ENCODE measurements around the gene FTO. TPM values are rescaled to one million over a fixed set of nuclear protein-coding genes. Genes with fewer than 3 reads are reported as not detected.

FTO gene
- total and polyA plus RNA-seq, 2 experiments from 2014 or later = 46.8 to 77.7 TPM

- Histone ChIP-seq H3K27ac (no peak overlapping the region), H3K9me2 (replicated peaks; ENCODE audit: insufficient read depth) (no peaks in the 10 kb centered on the region), H3K27me3 (peaks cover 3% of the 10 kb centered on the region), H3K4me1 (ENCODE audit: insufficient read depth) (peaks cover 46% of the 10 kb centered on the region), H4K20me1 (ENCODE audit: insufficient read depth, poor library complexity, severe bottlenecking) (no peaks in the 10 kb centered on the region), H3K4me3 (no peak overlapping the region), H3K4me2 (peak overlapping the region; percentile 68), H2AFZ (no peak overlapping the region), H3K9me3 (ENCODE audit: low read depth) (no peaks in the 10 kb centered on the region), H3K79me2 (no peaks in the 10 kb centered on the region), H3K36me3 (replicated peaks; ENCODE audit: insufficient read depth, low read depth) (no peaks in the 10 kb centered on the region)
- no peak for DNase-seq (ENCODE audit: low spot score)
- WGBS (ENCODE audit: low lambda C conversion rate, missing lambda C conversion rate) = 62% methylated on average over 9 of the region's 9 CpGs
- TF ChIP-seq EZH2 (IDR thresholded peaks at IDR 0.05; ENCODE audit: borderline replicate concordance) (no peak), EZH2phosphoT487 (IDR thresholded peaks at IDR 0.05; ENCODE audit: low read depth, severe bottlenecking, unreplicated experiment) (no peak), CTCF (IDR thresholded peaks at IDR 0.05; ENCODE audit: poor library complexity) (no peak)
These were observed 471.2 kb downstream of the FTO start for GRCh38 chr16:54175169-54175551.

GRCh38 chr16:54175552-54176375 is 471.8 kb downstream of the FTO start:
- Histone ChIP-seq H3K9me3 (ENCODE audit: low read depth) (no peaks in the 10 kb centered on the region), H4K20me1 (ENCODE audit: insufficient read depth, poor library complexity, severe bottlenecking) (no peaks in the 10 kb centered on the region), H3K4me1 (ENCODE audit: insufficient read depth) (peaks cover 46% of the 10 kb centered on the region), H3K27me3 (no peaks in the 10 kb centered on the region), H3K4me2 (peak overlapping the region; percentile 68), H3K79me2 (no peaks in the 10 kb centered on the region), H3K9me2 (replicated peaks; ENCODE audit: insufficient read depth) (no peaks in the 10 kb centered on the region), H3K27ac (no peak overlapping the region), H3K4me3 (no peak overlapping the region), H3K36me3 (replicated peaks; ENCODE audit: insufficient read depth, low read depth) (no peaks in the 10 kb centered on the region), H2AFZ (no peak overlapping the region)
- DNase-seq (ENCODE audit: low spot score) = no peak
- no peak for TF ChIP-seq EZH2 (IDR thresholded peaks at IDR 0.05; ENCODE audit: borderline replicate concordance)
- no peak for TF ChIP-seq CTCF (IDR thresholded peaks at IDR 0.05; ENCODE audit: poor library complexity)
- no peak for TF ChIP-seq EZH2phosphoT487 (IDR thresholded peaks at IDR 0.05; ENCODE audit: low read depth, severe bottlenecking, unreplicated experiment)
- WGBS (ENCODE audit: low lambda C conversion rate, missing lambda C conversion rate) = 36% methylated on average over 19 of the region's 19 CpGs

GRCh38 chr16:54176376-54176901 is 472.5 kb downstream of the FTO start:
- Histone ChIP-seq H3K4me2 (peak overlapping the region; percentile 68), H3K27me3 (no peaks in the 10 kb centered on the region)

More at GRCh38 chr16:54176376-54176901, 472.5 kb downstream of the FTO start:
- Histone ChIP-seq H4K20me1 (ENCODE audit: insufficient read depth, poor library complexity, severe bottlenecking) (no peaks in the 10 kb centered on the region), H3K36me3 (replicated peaks; ENCODE audit: insufficient read depth, low read depth) (no peaks in the 10 kb centered on the region), H3K4me3 (no peak overlapping the region), H3K9me2 (replicated peaks; ENCODE audit: insufficient read depth) (no peaks in the 10 kb centered on the region), H3K27ac (no peak overlapping the region), H3K4me1 (ENCODE audit: insufficient read depth) (peaks cover 44% of the 10 kb centered on the region), H3K79me2 (no peaks in the 10 kb centered on the region), H3K9me3 (ENCODE audit: low read depth) (no peaks in the 10 kb centered on the region), H2AFZ (no peak overlapping the region)
- DNase-seq (ENCODE audit: low spot score) = peak; percentile 67
- 17% methylated on average over 19 of the region's 19 CpGs for WGBS (ENCODE audit: low lambda C conversion rate, missing lambda C conversion rate)
- TF ChIP-seq CTCF (IDR thresholded peaks at IDR 0.05; ENCODE audit: poor library complexity) = peak; percentile 23
- no peak for TF ChIP-seq EZH2 (IDR thresholded peaks at IDR 0.05; ENCODE audit: borderline replicate concordance)
- no peak for TF ChIP-seq EZH2phosphoT487 (IDR thresholded peaks at IDR 0.05; ENCODE audit: low read depth, severe bottlenecking, unreplicated experiment)

Data from hepatocyte (in vitro differentiated cells).